T-helper 1 cell (primary cell): ENCODE measurements around the gene KCNG2.

ENCODE experiments used
- DNase-seq, 5 donors: peaks; one replicate each; pipeline ENCODE4 v3.0.0-alpha.2; 2012 to 2020

The KCNG2 gene

DNA sequence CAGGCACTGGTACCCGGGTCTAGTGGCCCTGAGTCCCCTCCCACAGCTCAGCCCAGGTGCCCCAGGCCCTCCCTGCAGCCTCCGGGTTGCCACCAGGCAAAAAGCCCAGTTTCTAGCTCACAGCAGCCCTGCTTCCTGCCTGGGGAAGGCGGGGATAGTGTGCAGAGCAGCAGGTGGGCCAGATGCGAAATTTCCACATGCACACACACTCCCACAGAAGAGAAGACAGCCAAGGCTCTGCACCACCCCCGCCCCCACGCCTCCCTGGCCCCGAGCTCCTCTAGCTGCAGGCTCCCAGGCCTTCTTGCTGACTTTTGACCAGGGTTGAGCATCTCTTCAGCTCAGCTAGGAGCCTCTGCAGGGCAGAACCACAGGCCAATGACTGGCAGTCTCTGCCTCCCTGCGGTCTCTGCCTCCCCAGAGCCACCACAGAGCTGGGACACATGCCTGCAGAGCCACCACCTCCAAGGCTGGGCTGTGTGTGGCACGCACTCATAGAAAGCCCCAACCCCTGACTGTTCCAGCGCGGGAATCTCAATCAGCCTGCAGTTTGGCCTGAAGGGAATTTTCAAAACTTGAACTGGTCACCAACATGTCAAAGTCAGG lies 146.5 kb downstream of the KCNG2 start:
- DNase-seq: peak in 1 of 5 donors; percentile 50

DNA sequence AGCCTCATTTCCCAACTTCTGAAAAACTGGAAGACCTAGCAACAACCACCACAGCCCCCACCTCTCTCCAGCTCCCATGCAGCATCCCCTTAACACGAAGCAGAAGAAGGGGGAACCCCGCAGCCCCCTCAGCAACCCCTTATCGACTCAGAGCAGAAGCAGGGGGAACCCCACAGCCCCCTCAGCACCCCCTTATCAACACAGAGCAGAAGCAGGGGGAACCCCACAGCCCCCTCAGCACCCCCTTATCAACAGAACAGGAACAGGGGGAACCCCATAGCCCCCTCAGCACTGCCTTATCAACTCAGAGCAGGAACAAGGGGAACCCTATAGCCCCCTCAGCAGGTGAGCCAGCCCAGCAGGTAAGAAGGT lies 147.0 kb downstream of the KCNG2 start:
- DNase-seq: no peak

DNA sequence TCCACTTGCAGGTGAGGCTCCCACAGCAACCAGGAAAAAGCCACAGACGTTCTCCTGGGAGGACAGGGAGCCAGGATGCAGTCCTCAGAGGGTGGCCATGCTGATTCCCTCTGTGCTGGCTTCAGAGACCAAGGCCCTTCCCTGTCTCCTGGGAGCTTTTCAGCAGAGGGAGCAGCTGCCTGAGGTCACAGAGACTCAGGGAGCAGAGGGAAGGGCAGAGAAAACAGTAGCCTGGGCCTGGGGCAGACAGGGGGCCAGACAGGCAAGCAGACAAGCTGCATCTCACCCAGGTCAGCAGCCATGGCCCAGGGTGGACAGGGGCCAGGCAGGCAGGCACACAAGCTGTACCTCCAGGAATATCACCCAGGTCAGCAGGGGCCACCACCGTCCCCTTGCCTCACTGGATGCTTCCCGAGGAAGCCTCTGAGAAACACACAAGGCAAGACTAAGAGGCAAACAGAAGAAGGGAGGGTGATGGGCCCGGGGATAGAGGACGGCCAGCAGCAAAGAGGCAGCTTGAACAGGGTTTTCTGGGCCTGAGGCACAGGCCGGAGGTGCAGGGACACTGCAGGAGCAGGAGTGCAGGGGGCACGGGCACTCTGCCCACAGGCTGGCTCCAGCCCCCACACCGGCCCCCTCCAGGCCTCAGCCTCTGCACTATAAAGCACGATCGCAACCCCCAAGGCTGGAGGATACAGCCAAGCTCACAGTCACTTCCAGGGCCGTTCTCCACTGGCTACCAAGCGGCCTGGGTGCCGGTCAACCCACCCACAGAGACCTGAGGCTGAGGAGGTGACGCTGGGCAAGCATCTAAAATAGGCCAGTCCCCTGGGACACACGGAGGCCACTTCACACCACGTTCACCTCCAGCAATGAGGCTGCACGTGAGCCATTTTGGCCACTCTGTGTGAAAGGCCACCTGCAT lies 147.6 kb downstream of the KCNG2 start:
- DNase-seq: no peak

DNA sequence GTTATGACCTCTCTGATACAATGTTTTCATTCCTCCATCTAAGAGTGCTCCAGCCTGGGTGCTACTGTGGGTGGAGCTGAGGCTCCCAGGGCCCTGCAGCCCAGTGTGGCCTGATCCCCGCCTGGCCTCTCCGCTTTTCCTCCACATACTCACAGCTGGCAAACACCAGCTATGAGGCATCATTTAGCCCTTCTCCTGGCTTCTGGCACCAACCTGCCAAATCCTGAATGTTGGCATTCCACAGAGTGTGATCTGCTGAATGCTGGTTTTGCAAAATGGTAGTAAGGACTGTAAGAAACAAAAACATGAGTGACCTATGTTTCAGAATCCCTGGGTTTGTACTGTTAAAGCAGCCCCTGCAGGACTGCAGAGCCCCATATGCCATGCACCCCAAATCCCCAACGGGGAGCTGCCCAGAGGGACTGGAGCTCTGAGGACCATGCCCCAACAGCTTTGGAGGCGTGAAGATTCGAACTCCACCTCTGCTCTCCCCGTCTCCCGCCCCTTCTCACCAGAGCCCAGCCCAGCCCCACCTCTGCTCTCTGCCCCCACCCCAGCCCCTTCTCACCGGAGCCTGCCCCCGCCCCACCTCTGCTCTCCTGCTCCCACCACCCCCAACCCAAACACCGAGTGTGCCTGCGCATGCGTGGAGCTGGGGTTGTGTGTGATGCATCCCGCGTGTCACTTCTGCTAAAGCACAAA lies 149.5 kb downstream of the KCNG2 start:
- DNase-seq: no peak

DNA sequence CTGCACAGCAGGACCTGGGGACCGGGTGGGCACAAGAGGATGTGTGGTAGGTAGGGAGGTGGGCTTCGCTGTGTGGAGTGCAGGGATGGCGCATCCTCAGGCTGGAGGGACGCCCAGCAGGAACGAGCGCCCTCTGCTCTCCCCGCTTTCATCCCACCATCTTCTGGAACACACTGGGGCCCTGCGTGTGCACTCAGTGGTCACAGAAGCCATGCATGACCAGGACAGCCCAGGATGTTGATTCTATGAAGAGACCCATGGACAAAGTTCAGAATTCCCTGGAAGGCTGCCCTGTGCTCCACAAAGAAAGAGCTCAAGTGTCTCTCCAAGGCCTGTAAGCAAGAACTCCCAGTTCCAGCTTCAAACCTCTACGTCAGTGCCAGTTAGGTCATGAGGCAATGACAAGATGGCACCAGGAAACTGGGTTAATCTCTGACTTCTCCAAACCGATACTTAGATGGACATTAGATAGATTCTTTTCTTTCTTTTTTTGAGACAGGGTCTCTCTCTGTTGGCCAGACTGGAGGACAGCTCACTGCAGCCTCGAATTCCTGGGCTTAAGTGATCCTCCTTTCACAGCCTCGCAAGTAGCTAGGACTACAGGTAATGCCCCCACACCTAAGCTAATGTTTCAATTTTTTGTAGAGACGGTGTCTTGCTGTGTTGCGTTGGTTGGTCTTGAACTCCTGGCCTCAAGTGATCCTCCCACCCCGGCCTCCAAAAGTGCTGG lies 150.3 kb downstream of the KCNG2 start:
- no peak for DNase-seq

DNA sequence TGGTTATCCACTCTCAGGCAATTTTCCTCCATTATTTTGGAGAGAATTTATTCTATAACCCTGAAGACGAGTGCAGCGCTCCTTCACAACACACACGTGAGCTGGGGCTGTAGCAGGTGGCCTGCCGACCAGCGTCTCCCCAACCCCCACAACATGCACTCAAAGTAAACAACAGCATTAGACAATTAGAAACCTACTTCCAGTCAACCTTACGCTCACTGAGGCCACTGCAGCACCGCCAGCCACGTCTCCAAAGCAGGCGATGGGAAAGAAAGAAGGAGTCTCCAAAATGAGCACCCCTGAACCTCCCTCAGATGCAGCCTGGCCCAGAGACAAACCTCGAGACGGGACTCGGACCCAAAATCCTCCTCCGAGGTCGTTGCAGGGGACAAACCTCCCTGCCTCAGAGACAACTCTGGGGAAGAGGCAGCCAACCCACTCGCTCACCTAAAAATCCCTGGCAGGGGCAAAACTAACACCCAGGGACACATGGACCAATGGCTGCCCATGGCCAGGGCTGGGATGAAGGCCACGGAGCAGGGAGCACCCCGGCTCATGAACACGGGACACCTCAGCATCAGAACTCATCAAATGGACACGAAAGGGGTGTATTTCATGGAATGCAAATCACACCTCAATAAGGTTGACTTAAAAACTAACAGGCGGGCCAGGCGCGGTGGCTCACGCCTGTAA lies 151.1 kb downstream of the KCNG2 start:
- no peak for DNase-seq
